ENCODE results near the gene GPT2. TPM values are rescaled to one million over a fixed set of nuclear protein-coding genes. Genes with fewer than 3 reads are reported as not detected.

The GPT2 gene
- total RNA-seq, 2 donors from 2014 or later: 5.1 to 6.8 TPM

GRCh38 chr16:46843898-46844642 is 40.1 kb upstream of the GPT2 start:
- peak overlapping the region; percentile 13 for H3K4me3 ChIP-seq
- no peak for DNase-seq (ENCODE audit: low spot score)
- no peak overlapping the region for H3K27ac ChIP-seq
- H3K36me3 ChIP-seq: no peaks in the 10 kb centered on the region
- no peaks in the 10 kb centered on the region for H3K27me3 ChIP-seq (replicated peaks; ENCODE audit: insufficient read depth)
- ATAC-seq (ENCODE audit: insufficient number of reproducible peaks, low FRiP score, low read depth): no peak
- no peaks in the 10 kb centered on the region for H3K4me1 ChIP-seq (ENCODE audit: control insufficient read depth in 1 of 2, low read depth in 2 of 2)
- TF ChIP-seq, protein P1, sequence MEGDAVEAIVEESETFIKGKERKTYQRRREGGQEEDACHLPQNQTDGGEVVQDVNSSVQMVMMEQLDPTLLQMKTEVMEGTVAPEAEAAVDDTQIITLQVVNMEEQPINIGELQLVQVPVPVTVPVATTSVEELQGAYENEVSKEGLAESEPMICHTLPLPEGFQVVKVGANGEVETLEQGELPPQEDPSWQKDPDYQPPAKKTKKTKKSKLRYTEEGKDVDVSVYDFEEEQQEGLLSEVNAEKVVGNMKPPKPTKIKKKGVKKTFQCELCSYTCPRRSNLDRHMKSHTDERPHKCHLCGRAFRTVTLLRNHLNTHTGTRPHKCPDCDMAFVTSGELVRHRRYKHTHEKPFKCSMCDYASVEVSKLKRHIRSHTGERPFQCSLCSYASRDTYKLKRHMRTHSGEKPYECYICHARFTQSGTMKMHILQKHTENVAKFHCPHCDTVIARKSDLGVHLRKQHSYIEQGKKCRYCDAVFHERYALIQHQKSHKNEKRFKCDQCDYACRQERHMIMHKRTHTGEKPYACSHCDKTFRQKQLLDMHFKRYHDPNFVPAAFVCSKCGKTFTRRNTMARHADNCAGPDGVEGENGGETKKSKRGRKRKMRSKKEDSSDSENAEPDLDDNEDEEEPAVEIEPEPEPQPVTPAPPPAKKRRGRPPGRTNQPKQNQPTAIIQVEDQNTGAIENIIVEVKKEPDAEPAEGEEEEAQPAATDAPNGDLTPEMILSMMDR (IDR thresholded peaks at IDR 0.05): no peak
- no peaks in the 10 kb centered on the region for H3K9me3 ChIP-seq

GRCh38 chr16:46844771-46845170 is 39.4 kb upstream of the GPT2 start:
- ATAC-seq (ENCODE audit: insufficient number of reproducible peaks, low FRiP score, low read depth) (no peak), DNase-seq (ENCODE audit: low spot score) (no peak)
- no peaks in the 10 kb centered on the region for H3K36me3 ChIP-seq
- H3K4me3 ChIP-seq: no peak overlapping the region
- H3K27ac ChIP-seq: no peak overlapping the region
- no peaks in the 10 kb centered on the region for H3K4me1 ChIP-seq (ENCODE audit: control insufficient read depth in 1 of 2, low read depth in 2 of 2)
- no peaks in the 10 kb centered on the region for H3K27me3 ChIP-seq (replicated peaks; ENCODE audit: insufficient read depth)
- TF ChIP-seq, protein P1 (IDR thresholded peaks at IDR 0.05): no peak
- no peaks in the 10 kb centered on the region for H3K9me3 ChIP-seq

GRCh38 chr16:46845952-46846351 is 38.2 kb upstream of the GPT2 start:
- Histone ChIP-seq H3K36me3 (no peaks in the 10 kb centered on the region), H3K27me3 (replicated peaks; ENCODE audit: insufficient read depth) (no peaks in the 10 kb centered on the region), H3K4me3 (no peak overlapping the region), H3K27ac (no peak overlapping the region), H3K4me1 (ENCODE audit: control insufficient read depth in 1 of 2, low read depth in 2 of 2) (no peaks in the 10 kb centered on the region), H3K9me3 (no peaks in the 10 kb centered on the region)
- no peak for DNase-seq (ENCODE audit: low spot score)
- TF ChIP-seq, protein P1 (IDR thresholded peaks at IDR 0.05): no peak
- ATAC-seq (ENCODE audit: insufficient number of reproducible peaks, low FRiP score, low read depth): no peak

DNA sequence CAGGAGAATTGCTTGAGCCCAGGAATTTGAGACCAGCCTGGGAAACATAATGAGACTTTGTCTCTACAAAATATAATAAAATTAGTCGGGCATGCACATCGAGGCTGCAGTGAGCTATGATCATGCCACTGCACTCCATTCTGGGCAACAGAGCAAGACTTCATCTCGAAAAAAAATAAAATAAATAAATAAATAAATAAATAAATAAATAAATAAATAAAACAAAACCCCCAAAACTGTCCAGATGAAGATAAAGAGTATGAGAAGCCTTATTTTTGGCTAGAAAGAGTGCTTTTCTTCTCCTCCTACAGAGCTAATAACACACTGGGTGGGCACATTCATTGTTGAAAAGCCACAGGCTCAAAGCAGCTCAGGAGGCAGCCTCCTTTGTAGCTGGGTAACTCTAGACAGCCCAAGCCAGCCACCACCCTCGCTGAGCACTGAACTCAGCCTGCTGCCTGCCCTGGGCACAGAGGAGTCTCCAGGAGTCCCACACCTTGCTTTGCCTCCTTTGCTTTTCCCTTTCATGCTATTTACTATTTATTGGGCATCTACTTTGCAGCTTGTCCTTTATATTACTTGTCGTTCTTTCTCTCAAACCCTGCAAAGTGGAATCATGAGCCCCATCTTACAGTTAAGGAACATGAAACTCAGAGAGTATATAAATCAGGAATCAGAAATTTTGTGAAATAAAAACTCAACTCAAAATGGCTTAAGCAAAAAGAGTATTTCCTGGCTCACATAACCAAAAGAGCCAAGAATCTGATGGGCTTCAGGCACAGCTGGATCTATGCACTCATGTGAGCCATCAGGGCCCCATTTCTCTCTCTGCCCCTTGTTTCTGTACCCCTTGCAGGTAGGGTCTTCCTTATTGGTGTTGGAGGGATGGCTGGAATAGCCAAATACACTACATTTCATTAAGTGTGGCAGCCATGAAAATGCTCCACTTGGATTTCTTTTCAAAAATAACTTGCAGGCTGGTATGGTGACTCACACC is 35.1 kb upstream of the GPT2 start:
- Histone ChIP-seq H3K4me1 (ENCODE audit: control insufficient read depth in 1 of 2, low read depth in 2 of 2) (no peaks in the 10 kb centered on the region), H3K36me3 (no peaks in the 10 kb centered on the region), H3K4me3 (no peak overlapping the region), H3K9me3 (no peaks in the 10 kb centered on the region), H3K27ac (no peak overlapping the region), H3K27me3 (replicated peaks; ENCODE audit: insufficient read depth) (no peaks in the 10 kb centered on the region)
- TF ChIP-seq, protein P1 (IDR thresholded peaks at IDR 0.05): no peak
- ATAC-seq (ENCODE audit: insufficient number of reproducible peaks, low FRiP score, low read depth) (no peak), DNase-seq (ENCODE audit: low spot score) (no peak)
